Epithelial cell of proximal tubule (primary cell): ENCODE results near the gene KCNIP1. TPM values are rescaled to one million over a fixed set of nuclear protein-coding genes. Genes with fewer than 3 reads are reported as not detected.

Source experiments
- DNase-seq: peaks from one replicate; pipeline ENCODE4 v3.0.0-alpha.2; 2011; ENCODE audit warnings: low read depth
- H3K4me3 ChIP-seq: 2 replicates; pipeline ENCODE4 v1.5.1; 2011; ENCODE audit warnings: low read depth, mild to moderate bottlenecking, low read length
- total RNA-seq: library from RNA; depleted of rRNA; stranded (reverse); fragments of >200 nt; gene quantifications from 2 replicates; pipeline ENCODE4 v1.2.3, GENCODE V29; 2015
- TF ChIP-seq, protein P1 (sequence below): conservative IDR thresholded peaks from 2 replicates; pipeline ENCODE4 v1.5.1; 2012; ENCODE audit warnings: low read depth, mild to moderate bottlenecking, low read length

The KCNIP1 gene
- total RNA-seq, 1 donor from 2014 or later, result 2.0 TPM

DNA sequence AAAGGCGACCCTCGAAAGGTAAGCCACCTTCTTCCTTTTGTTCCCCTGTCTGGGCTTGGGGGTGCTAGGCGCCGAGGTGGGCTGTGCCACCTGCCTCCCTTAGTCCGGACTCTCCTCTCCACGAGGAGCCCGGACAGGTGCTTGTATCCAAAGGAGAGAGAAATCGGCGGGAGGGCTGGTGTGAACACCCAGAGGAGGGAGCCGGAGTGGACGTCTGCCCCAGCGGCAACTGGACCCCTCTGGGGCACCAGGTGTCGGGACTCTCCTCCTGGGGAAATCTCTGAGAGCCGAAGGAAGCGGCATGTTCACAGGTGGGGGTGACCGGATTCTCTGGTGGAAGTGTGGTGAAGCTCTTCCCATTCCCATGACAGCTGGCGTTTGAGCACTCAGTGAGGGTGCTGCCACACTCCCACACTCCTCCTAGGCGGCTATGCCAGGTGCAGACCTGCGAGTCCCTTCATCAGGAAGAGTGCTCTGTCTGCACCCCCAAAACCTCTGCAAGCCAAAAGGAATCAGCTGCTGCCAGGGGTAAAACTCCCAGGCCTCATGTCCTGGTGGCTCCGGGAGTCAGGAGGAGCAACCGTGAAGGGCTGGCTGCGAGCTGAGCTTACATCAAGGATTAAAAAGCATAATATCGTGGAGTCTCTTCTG, 921 bp downstream of the KCNIP1 start:
- DNase-seq, result no peak
- H3K4me3 ChIP-seq, result peak overlapping the region; percentile 57
- TF ChIP-seq, protein P1, sequence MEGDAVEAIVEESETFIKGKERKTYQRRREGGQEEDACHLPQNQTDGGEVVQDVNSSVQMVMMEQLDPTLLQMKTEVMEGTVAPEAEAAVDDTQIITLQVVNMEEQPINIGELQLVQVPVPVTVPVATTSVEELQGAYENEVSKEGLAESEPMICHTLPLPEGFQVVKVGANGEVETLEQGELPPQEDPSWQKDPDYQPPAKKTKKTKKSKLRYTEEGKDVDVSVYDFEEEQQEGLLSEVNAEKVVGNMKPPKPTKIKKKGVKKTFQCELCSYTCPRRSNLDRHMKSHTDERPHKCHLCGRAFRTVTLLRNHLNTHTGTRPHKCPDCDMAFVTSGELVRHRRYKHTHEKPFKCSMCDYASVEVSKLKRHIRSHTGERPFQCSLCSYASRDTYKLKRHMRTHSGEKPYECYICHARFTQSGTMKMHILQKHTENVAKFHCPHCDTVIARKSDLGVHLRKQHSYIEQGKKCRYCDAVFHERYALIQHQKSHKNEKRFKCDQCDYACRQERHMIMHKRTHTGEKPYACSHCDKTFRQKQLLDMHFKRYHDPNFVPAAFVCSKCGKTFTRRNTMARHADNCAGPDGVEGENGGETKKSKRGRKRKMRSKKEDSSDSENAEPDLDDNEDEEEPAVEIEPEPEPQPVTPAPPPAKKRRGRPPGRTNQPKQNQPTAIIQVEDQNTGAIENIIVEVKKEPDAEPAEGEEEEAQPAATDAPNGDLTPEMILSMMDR, result no peak

DNA sequence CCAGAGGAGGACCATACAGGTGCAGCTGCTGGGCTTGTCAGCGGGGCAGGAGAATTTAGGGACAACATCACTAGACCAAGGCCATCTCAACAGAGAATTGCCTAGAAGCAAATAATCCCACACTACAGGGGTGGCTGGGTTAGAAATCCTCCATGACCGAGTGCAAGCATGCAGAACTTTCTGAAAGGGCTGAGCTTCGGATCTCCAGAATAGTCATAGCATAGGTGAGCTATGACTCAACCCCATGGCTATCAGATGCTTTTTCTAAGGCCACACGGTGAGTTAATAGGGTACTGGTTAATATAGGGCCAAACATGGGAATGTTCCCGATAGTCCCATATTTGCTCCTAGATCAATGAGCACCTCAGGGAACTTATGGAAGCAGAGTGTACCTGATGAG, 4.2 kb downstream of the KCNIP1 start:
- DNase-seq, result peak; percentile 74
- TF ChIP-seq, protein P1, result no peak
- H3K4me3 ChIP-seq, result no peak overlapping the region

DNA sequence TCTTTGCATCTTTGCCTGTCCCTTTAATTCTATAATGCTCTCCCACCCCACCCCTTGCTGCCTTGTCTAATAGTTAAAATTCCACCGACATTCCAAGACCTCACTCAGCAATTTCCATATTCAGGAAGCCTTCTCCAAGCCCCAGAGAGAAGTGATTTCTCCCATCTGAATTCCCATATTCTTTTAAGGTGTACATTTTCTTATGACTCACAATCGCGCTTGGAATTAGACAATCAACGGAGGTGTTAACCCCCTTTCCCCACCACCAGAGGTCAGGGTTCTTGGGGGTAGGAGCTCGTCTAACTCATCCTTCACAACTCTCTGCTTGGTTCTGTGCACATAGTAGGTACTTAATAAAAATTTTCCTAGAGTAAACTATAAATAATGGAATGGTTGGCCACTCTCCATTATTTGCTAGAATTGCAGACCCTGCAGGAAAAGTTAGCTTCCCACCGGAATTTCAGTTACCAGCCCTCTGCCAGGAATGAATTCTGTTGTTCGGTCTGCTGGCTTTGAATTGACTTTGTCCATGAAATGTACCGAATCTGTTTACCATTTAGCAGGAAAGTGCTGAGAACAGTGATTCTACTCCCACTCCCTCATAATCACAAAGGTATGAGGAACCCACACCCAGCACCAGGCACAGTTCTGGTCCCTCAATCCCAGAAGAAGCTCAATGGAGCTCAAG, 5.0 kb downstream of the KCNIP1 start:
- DNase-seq, result no peak
- TF ChIP-seq, protein P1, result peak; percentile 45
- no peak overlapping the region for H3K4me3 ChIP-seq

DNA sequence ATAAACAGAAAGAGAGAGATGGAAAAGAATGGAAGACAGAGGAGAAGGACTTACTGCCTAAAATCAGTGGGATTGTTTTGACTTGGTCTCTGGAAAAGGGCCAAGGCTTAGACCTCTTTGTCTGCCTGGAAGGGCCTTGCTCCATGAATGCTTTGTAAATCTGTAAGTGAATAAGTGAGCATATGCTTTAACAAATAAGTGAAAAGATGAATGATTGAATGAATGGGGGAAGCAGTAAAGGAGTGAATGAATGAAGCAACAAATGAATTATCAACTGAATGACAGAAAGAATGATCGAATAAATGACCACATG, 5.5 kb downstream of the KCNIP1 start:
- TF ChIP-seq, protein P1, result no peak
- no peak for DNase-seq
- no peak overlapping the region for H3K4me3 ChIP-seq

DNA sequence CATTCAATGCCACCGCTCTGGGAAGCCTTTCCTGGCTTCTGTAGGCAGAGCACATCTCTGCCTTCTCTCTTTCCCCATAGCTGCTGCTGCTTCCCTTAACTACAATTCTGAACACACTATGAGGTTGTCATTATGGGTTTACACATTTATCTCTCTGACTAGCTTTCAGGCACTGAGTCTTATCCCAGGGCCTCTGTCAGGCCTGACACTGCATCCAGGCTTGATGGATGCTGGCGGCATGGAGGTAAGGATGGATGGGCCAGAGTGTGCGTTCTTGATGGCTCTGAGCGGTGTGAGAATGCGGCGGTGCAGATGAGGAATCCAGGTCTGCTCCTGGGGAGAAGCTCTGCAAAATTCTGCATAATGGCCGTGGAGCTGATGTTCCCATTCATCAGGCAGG, 6.3 kb downstream of the KCNIP1 start:
- no peak overlapping the region for H3K4me3 ChIP-seq
- no peak for DNase-seq
- TF ChIP-seq, protein P1, result no peak

DNA sequence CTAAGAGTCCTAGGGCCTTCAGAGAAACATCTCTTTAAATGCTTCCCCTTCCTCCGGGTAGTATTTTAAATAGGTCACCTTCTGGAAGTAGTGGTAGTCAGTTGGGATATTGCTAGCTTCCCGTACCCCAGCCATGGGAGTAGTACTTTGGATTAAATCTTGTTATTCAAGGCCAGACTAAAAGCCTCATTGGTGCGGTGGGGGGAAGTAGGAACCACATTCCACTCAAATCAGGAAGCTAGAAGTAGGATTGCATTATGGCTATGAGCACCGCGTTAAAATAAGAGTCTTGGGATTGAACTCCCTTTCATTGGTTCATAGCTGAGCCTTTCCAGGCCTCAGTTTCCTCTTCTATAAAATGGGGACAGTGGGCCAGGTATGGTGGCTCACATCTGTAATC, 6.7 kb downstream of the KCNIP1 start:
- DNase-seq, result no peak
- H3K4me3 ChIP-seq, result no peak overlapping the region
- TF ChIP-seq, protein P1, result no peak
